Eye (tissue), 1 donor: ENCODE results near the gene MUC20.
"Not testable (repeated sequence)": the region's sequence is repeated elsewhere in the genome, so short reads cannot be mapped to it uniquely, and the experiment has no call there.

Experiments
- DNase-seq: peaks from one replicate; pipeline ENCODE4 v3.0.0-alpha.2; 2015

MUC20 gene

GRCh38 chr3:195729476-195730251 is 8.9 kb downstream of the MUC20 start:
- no peak for DNase-seq

DNA sequence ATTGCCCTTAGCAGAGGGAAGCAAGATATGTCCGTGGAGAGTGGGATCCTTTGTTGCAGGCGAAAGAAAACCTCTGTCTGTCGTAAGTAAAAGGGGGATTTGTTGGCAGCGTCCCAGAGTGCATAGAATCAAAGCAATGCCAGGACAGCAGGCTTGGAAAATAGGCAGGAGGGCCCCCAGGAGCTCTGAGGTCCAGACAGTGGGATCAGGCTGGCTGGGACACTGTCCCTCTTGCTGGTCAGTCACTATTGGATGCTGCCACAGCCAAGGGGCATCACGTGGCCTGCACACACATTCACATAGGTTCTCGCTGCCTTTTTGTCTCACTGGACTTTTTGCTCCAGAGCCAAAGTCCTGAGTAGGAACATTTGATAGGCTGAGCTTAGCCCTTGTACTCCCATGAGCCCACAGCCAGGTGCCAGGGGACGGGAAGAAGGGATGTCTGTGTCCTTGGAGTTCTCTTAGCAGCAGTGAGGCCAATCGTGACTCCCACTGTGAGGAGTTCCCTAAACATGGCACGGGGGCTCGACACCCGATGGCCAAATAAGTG is 10.7 kb downstream of the MUC20 start:
- DNase-seq, result no peak

DNA sequence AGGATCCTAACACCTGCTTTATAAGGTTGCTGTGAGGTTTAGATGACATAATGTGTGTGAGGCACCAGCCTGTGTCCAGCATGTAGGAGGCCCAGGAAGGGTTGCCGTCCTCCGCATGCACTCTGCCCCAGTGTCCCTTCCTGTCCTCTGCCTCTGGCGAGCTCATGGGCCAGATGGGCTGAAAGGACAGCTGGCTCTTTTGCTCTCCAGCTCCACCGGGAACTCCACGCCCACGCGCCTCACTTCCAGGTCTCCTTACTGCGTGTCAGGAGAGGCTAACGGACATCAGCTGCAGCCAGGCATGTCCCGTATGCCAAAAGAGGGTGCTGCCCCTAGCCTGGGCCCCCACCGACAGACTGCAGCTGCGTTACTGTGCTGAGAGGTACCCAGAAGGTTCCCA is 12.2 kb downstream of the MUC20 start:
- no peak for DNase-seq

DNA sequence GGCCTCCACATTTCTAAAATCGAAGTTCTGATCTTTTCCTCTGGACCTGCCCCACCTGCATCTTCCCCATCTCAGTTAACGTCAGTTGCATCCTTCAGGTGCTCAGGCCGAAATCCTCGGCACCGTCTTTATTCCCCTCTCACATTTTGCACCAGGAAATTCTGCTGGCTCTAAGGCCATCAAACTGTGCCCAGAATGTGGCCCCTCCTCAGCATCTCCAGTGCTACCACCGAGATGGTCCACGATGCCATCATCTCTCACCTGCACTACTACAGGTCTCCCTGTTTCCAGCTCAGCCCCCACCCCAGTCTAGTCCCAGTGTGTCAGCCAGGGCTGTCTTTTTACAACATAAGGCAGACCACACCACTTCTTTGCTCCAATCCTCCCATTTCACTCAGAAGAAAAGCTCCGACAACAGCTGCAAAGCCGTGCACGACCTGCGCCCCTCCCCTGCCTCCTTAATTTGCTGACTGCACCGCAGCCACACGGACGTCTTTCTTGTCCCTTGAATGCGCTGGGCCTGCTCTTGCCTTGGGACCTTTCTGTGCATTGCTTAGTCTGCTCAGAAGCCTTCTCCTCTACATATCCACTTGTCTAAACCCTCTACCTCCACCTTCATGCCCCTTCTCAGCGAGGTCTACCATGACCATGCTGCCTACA is 14.4 kb downstream of the MUC20 start:
- no peak for DNase-seq

- no peak for DNase-seq
These were observed 16.2 kb downstream of the MUC20 start for GRCh38 chr3:195736866-195737490.

DNA sequence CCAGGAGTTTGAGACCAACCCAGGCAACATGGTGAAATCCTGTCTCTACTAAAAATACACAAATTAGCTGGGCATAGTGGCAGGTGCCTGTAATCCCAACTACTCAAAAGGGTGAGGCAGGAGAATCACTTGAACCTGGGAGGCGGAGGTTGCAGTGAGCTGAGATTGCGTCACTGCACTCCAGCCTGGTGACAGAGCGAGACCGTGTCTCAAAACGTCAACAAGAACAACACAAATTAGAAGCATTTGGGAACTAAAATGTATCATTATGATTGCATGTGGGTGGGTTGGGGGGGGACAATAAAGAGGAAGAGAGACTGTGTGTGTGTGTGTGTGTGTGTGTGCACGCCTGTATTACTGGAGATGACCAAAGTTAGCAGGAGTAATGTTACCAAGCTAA is 17.0 kb downstream of the MUC20 start:
- DNase-seq, result not testable (repeated sequence)

DNA sequence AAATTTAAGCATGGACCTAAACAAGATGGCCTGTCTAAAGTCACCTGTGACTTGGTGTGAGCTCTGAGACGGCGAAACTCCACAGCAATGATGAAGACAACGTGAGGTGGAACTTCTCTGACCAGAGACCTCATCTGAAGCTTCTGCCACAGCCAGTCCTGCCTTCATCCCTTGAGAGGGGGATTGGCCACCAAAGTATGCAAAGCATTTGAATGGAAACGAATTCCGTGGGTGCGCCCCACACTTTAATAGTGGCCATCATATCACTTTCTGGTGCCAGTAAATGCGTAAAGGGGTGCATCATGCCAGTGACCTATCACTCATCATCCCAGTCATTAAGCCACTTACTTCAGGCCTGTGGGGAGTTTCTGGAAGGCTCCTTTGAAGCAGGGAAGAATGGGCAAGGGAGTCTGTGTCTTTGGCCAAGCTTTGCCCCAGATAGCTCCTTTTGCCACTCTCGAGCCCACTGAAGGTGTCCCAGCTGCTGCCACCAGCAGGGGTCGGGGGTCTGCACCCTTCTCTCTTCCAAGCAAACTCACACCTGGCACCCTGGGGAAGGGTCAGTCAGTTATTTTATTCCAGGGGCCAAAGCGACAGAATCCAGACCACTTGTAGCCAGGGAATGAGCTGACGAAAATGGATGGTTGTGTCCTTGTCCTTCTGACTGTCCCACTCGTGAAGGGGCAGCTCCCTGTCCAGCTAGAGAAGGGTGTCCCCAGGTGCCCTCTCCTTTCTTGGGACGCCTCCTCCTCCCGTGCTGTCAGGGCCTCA is 17.7 kb downstream of the MUC20 start:
- no peak for DNase-seq

GRCh38 chr3:195739561-195740111 is 18.9 kb downstream of the MUC20 start:
- no peak for DNase-seq

- no peak for DNase-seq
These were observed 23.7 kb downstream of the MUC20 start for GRCh38 chr3:195744437-195744836.

DNA sequence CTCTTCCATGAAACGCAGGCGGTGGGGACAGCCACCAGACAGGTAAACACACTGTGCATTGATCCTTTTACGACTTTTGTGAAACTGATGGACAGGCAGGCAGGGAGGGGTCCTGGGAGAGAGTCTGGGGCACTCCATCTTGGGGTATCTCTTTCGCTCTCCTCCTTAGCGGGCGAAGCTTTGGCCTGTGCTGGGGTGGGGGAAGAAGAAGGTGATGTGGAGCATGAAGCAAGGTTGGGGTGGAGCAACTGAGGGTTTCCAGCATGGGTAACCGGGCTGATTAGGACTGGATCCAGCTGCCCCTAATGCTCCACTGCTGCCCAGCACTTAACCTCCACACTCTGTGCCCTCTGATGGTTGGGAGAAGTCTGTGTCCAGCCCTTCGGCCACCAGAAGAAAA is 25.6 kb downstream of the MUC20 start:
- no peak for DNase-seq

DNA sequence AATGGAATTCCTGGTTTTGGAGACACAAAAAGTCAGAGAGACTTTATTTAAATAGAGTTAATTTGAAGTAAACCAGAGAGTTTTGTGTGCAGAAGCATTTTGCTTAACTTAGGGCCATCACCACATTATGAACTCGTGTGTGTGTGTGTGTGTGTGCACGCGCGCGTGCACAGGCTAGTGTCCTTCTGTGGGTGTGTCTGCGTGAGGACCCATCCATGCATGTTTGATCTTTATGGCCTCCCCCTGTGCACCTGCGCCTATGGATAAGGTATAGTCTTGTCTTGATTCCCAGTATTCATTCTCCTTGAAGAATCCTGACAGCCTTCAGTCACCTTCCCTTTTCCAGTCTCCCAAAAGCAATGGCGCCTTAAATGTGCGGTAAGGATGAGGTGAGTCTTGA is 26.0 kb downstream of the MUC20 start:
- DNase-seq, result no peak

GRCh38 chr3:195748661-195749060 is 27.9 kb downstream of the MUC20 start:
- no peak for DNase-seq

GRCh38 chr3:195749101-195749500 is 28.3 kb downstream of the MUC20 start:
- DNase-seq, result not testable (repeated sequence)

DNA sequence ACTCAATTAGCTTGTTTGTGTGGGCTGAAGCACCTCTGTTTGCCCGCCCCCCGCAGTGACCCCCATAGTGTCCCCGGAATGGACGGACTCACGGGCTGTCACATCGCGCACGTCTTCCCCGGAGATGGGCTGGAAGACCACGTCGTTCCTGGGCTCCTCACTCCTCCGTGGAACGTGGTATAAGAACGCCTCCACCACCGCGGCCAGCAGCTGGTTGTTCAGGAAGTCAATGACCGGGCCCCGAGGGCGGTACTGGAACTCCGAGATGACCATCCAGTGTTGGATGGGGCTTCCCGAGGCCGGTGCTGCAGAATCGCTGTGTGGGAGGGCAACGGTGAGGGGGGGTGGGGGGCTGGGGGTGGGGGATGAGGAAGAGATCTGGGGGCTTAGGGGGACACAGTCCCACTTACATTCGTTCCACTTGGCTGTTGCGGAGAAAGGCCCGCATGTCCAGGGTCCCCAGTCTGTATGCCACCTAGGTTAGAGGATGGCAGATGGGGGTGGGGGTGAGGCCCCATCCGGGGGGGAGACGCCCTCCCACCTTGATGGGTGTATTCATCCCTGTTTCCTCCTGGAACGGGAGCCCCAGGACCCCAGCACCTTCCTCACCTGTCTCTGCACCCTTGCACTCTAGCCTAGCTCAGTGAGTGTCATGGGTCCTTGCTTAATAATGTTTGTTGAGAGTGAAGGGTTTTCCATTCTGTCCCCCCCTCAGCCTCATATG is 30.2 kb downstream of the MUC20 start:
- no peak for DNase-seq

- DNase-seq, result no peak
These were observed 30.8 kb downstream of the MUC20 start for GRCh38 chr3:195751560-195751959.

GRCh38 chr3:195752066-195752465 is 31.3 kb downstream of the MUC20 start:
- DNase-seq, result no peak

GRCh38 chr3:195752546-195753331 is 32.0 kb downstream of the MUC20 start:
- DNase-seq, result no peak

DNA sequence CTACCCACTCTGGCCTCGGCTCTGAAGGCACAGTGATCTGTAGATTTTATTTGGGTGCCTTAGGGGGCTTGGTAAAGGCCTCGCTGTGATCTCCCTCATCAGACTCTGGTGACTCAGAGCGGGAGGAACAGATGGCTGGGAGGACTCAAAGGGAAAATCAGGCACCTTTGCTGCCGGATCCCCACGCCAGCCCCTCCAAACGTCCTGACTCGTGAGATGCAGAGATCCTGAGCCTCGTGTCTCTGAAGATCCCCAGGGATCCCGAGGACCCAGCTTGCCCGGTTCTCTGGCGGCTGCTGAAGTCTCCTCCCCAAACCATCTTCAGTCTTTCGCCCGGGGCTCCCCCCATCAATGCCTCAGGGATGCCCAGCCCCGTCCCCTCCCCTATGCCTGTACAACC is 32.8 kb downstream of the MUC20 start:
- no peak for DNase-seq

GRCh38 chr3:195754141-195754540 is 33.4 kb downstream of the MUC20 start:
- DNase-seq, result no peak

DNA sequence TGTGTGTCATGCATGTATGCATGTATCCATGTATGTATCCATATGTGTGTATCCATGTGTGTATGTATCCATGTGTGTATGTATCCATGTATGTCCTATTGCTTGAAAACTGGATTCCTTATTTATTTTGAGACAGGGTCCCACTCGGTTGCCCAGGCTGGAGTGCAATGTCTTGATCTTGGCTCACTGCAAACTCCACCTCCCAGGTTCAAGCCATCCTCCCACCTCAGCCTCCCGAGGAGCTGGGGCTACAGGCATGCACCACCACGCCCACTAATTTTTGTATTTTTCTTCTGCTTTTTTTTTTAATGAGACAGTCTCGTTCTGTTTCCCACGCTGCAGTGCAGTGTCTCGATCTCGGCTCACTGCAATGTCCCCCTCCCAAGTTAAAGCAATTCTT is 34.1 kb downstream of the MUC20 start:
- no peak for DNase-seq

DNA sequence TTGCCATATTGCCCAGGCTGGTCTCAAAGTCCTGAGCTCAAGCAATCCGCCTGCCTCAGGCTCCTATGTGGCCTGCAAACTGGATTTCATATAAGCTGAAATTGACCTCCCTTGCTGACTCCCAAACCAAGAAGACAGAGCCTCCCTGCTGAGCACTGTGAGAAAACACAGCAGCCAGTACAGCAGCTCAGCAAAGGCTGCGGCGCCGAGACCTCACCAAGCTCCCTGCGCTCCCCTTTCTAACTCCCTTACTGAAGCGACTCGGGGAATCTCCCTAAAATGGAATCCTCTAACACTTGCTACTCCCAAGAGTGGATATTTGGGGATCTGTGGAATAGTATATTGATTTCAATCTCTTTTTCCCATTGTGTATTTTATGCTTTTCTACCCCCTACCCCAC is 34.6 kb downstream of the MUC20 start:
- DNase-seq, result no peak
